ENCODE data around the gene ACACA. TPM values are rescaled to one million over a fixed set of nuclear protein-coding genes. Genes with fewer than 3 reads are reported as not detected.

ACACA gene
- polyA plus RNA-seq, 1 experiment = 57.9 TPM

DNA sequence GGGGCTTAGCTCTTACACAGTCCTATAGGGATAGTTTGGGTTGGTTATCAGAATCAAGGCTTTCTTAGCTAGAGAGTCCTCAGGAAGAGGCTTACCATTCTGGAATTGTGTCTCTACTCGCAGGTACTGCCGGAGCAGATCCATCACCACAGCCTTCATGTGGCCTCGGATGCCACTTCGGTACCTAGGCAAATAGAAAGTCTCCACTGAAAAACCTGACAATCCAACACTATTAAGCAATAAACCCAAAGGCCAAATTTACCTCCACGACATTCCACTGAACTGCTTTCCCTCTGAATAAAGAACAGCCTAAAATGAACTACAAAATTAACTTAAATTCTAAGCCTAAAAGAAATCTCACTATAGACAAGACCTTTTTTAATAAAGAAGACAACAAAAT, 166.3 kb downstream of the ACACA start:
- TF ChIP-seq, protein P1, sequence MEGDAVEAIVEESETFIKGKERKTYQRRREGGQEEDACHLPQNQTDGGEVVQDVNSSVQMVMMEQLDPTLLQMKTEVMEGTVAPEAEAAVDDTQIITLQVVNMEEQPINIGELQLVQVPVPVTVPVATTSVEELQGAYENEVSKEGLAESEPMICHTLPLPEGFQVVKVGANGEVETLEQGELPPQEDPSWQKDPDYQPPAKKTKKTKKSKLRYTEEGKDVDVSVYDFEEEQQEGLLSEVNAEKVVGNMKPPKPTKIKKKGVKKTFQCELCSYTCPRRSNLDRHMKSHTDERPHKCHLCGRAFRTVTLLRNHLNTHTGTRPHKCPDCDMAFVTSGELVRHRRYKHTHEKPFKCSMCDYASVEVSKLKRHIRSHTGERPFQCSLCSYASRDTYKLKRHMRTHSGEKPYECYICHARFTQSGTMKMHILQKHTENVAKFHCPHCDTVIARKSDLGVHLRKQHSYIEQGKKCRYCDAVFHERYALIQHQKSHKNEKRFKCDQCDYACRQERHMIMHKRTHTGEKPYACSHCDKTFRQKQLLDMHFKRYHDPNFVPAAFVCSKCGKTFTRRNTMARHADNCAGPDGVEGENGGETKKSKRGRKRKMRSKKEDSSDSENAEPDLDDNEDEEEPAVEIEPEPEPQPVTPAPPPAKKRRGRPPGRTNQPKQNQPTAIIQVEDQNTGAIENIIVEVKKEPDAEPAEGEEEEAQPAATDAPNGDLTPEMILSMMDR (IDR thresholded peaks at IDR 0.05; ENCODE audit: low read depth, low read length) = no peak
- ChIA-PET POLR2A (interaction anchor here (0.8 kb wide), 1 partner anchor 15 kb away, joined by 3 read pairs; no protein-coding TSS in a partner anchor), CTCF (interaction anchor here (0.5 to 5.1 kb wide), 51 partner anchors 9 to 694 kb away, joined by 3 to 77 read pairs (median 4); partner anchors contain the start of genes C17orf78 and MRM1)

DNA sequence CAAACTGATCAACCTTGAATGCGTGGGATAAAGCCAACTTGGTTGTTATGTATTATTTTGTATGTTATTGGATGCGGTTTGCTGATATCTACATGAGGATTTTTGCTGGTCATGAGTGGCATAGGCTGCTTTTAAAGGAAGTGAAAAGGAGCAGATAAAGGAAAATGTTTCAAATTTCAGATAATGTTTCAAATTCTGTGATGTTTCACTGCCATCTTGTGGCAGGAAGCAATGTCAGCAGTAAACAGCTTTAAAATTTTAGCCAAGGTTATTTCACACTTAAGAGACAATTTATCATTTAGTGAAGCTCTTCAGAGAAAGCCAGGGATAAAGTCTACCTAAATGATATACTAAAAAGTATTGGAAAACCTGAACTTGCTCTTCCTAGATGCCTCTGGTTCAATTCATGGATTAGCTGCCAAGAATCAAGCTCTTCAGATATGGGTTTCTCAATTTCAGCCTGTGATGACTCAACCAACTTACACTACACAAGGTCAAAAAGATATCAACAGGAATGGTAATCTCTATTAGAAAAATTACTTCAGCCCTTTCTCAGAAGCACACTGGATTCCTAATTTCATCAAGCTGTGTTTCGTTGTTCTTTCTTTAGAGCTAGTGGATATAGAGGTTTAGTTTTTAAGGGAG, 166.8 kb downstream of the ACACA start:
- POLR2A ChIA-PET = interaction anchor here (0.8 kb wide), 1 partner anchor 16 kb away, joined by 3 read pairs; no protein-coding TSS in a partner anchor
- H3K9me3 ChIP-seq (ENCODE audit: control insufficient read depth, insufficient read depth, low read length) = no peaks in the 10 kb centered on the region
- CTCF ChIA-PET = interaction anchor here (0.5 to 5.1 kb wide), 52 partner anchors 9 to 694 kb away, joined by 3 to 77 read pairs (median 4); partner anchors contain the start of genes C17orf78 and MRM1
- TF ChIP-seq, protein P1 (IDR thresholded peaks at IDR 0.05; ENCODE audit: low read depth, low read length) = peak; percentile 80
- H3K27ac ChIP-seq (ENCODE audit: low read depth, low read length) = no peak overlapping the region
- H3K4me3 ChIP-seq (ENCODE audit: low read depth, low read length) = no peak overlapping the region
- no peaks in the 10 kb centered on the region for H3K27me3 ChIP-seq (ENCODE audit: control insufficient read depth, insufficient read depth, low read length)
- DNase-seq (ENCODE audit: low read depth, low spot score) = no peak

More for the DNA sequence above, 166.3 kb downstream of the ACACA start:
- no peak for DNase-seq (ENCODE audit: low read depth, low spot score)
- H3K27me3 ChIP-seq (ENCODE audit: control insufficient read depth, insufficient read depth, low read length) = no peaks in the 10 kb centered on the region
- H3K4me3 ChIP-seq (ENCODE audit: low read depth, low read length) = no peak overlapping the region
- H3K9me3 ChIP-seq (ENCODE audit: control insufficient read depth, insufficient read depth, low read length) = no peaks in the 10 kb centered on the region
- no peak overlapping the region for H3K27ac ChIP-seq (ENCODE audit: low read depth, low read length)

DNA sequence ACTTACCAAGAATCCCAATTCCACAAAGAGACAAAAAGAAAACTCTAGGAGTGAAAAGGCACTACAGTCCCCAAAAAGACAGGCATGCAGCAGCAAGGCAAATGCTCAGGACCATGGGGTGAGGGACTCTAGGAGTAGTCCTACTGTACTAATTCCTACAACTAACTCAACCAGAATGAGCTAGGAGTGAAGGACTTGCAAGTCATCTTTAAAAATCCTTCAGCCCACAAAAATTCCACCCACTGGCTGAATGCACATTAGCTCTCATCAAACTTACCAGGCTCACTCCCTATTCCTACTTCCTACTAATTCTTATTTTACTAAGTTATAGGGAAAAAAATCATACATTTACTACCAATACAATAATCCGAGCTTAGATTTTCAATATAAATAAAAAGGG, 172.5 kb downstream of the ACACA start:
- ChIA-PET CTCF (interaction anchor here (0.6 to 1.5 kb wide), 5 partner anchors 10 to 632 kb away, joined by 3 to 4 read pairs (median 3); no protein-coding TSS in a partner anchor), POLR2A (no interaction called here)
- Histone ChIP-seq H3K4me3 (ENCODE audit: low read depth, low read length) (no peak overlapping the region), H3K27me3 (ENCODE audit: control insufficient read depth, insufficient read depth, low read length) (no peaks in the 10 kb centered on the region), H3K27ac (ENCODE audit: low read depth, low read length) (no peak overlapping the region), H3K9me3 (ENCODE audit: control insufficient read depth, insufficient read depth, low read length) (no peaks in the 10 kb centered on the region)
- TF ChIP-seq, protein P1 (IDR thresholded peaks at IDR 0.05; ENCODE audit: low read depth, low read length) = no peak
- no peak for DNase-seq (ENCODE audit: low read depth, low spot score)

DNA sequence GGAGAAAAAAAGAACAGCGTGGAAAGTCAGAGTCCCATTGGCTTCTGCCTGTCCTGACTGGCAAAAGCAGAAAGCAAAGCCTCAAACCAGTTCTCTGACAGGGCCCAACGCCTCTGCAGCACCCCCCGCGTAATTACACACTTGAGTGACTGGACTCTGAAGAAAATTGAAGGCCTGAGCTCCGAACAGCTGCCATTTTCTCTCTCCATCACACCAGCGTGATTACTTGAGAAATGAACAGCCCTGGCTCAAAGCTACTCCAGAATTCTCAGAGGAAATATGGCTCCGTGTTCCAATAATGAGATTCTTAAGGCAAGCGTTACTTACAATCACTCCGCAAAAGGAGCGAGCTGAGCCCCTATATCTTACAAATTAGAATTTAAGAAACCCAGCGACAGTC, 173.6 kb downstream of the ACACA start:
- POLR2A ChIA-PET = no interaction called here
- H3K27me3 ChIP-seq (ENCODE audit: control insufficient read depth, insufficient read depth, low read length) = no peaks in the 10 kb centered on the region
- no peak overlapping the region for H3K4me3 ChIP-seq (ENCODE audit: low read depth, low read length)
- CTCF ChIA-PET = interaction anchor here (0.8 to 1.5 kb wide), 2 partner anchors 185 to 631 kb away, joined by 3 to 4 read pairs; no protein-coding TSS in a partner anchor
- TF ChIP-seq, protein P1 (IDR thresholded peaks at IDR 0.05; ENCODE audit: low read depth, low read length) = no peak
- no peak for DNase-seq (ENCODE audit: low read depth, low spot score)
- H3K9me3 ChIP-seq (ENCODE audit: control insufficient read depth, insufficient read depth, low read length) = no peaks in the 10 kb centered on the region
- H3K27ac ChIP-seq (ENCODE audit: low read depth, low read length) = no peak overlapping the region

DNA sequence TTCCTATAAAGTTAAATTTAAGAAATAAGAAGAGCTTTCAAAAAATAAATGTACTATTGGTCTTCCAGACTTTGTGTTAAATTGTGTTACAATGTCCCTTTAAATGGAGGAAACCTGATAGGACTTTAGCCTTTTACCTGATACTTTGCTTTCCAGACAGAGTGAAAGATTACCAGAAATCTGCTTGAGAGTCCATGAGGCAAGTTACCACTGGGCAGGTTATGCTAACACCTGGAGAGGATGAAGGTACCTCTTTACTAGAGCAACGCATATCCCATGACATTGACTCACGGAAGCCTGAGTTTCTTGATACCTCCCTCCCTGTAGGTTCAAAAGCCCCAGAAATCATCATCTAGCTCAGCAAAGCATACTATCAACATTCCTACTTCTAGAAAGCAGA, 174.7 kb downstream of the ACACA start:
- TF ChIP-seq, protein P1 (IDR thresholded peaks at IDR 0.05; ENCODE audit: low read depth, low read length) = no peak
- Histone ChIP-seq H3K4me3 (ENCODE audit: low read depth, low read length) (no peak overlapping the region), H3K27ac (ENCODE audit: low read depth, low read length) (no peak overlapping the region), H3K9me3 (ENCODE audit: control insufficient read depth, insufficient read depth, low read length) (no peaks in the 10 kb centered on the region), H3K27me3 (ENCODE audit: control insufficient read depth, insufficient read depth, low read length) (no peaks in the 10 kb centered on the region)
- ChIA-PET CTCF (interaction anchor here (0.6 to 1.8 kb wide), 7 partner anchors 8 to 629 kb away, joined by 3 to 6 read pairs (median 5); no protein-coding TSS in a partner anchor), POLR2A (no interaction called here)
- no peak for DNase-seq (ENCODE audit: low read depth, low spot score)

Measured in AG04450 (cell line).